OCI-LY7 (cell line): ENCODE measurements around the gene CRTAP.

Source experiments
- CTCF ChIP-seq: fragments of 200-600 bp; sonication (generic); conservative IDR thresholded peaks from 2 replicates; pipeline ENCODE4 v1.5.1; 2014; ENCODE audit warnings: mild to moderate bottlenecking, antibody characterized with exemption, low read length, moderate library complexity, mixed read lengths
- EZH2phosphoT487 ChIP-seq: fragments of 200-600 bp; sonication (generic); IDR thresholded peaks from 2 replicates; pipeline ENCODE4 v1.6.1; 2018; ENCODE audit warnings: low read depth, borderline replicate concordance, mild to moderate bottlenecking, mixed run types, antibody characterized with exemption, low read length, moderate library complexity, mixed read lengths

GRCh38 chr3:33155301-33155700, 41.5 kb downstream of the CRTAP start:
- TF ChIP-seq CTCF (no peak), EZH2phosphoT487 (no peak)
